HG03196 (cell line): ENCODE data around the gene G3BP1.
"Not testable (repeated sequence)": the region's sequence is repeated elsewhere in the genome, so short reads cannot be mapped to it uniquely, and the experiment has no call there.

ENCODE experiments used
- ATAC-seq: cut with Tn5 transposase; IDR thresholded peaks from one replicate; pipeline ENCODE4 v1.9.1; 2021; ENCODE audit not compliant: unreplicated experiment

G3BP1 gene

GRCh38 chr5:151771259-151772028, at the start of gene G3BP1:
Gene G3BP1 (plus strand): TSS chr5:151771954. CDS start chr5:151786621, 14,667 bp downstream.
- peak; percentile 85 for ATAC-seq

GRCh38 chr5:151722546-151722945, 49.2 kb upstream of the G3BP1 start:
- no peak for ATAC-seq

- no peak for ATAC-seq
Measured at GRCh38 chr5:151724360-151724759, 47.4 kb upstream of the G3BP1 start.

- not testable (repeated sequence) for ATAC-seq
Measured at GRCh38 chr5:151729597-151729996, 42.2 kb upstream of the G3BP1 start.

GRCh38 chr5:151730381-151730780, 41.4 kb upstream of the G3BP1 start:
- ATAC-seq = no peak

GRCh38 chr5:151733358-151734063, 38.2 kb upstream of the G3BP1 start:
- no peak for ATAC-seq

GRCh38 chr5:151734064-151734408, 37.7 kb upstream of the G3BP1 start:
- ATAC-seq = no peak

- ATAC-seq = no peak
Measured at GRCh38 chr5:151735646-151736045, 36.1 kb upstream of the G3BP1 start.

- no peak for ATAC-seq
Measured at GRCh38 chr5:151737431-151737830, 34.3 kb upstream of the G3BP1 start.

GRCh38 chr5:151738125-151738848, 33.5 kb upstream of the G3BP1 start:
- no peak for ATAC-seq

GRCh38 chr5:151739395-151739794, 32.4 kb upstream of the G3BP1 start:
- ATAC-seq = no peak

GRCh38 chr5:151739939-151740335, 31.8 kb upstream of the G3BP1 start:
- no peak for ATAC-seq

GRCh38 chr5:151740336-151740942, 31.3 kb upstream of the G3BP1 start:
- peak; percentile 51 for ATAC-seq

- peak; percentile 10 for ATAC-seq
Measured at GRCh38 chr5:151740958-151741373, 30.8 kb upstream of the G3BP1 start.

- no peak for ATAC-seq
Measured at GRCh38 chr5:151741678-151742423, 29.9 kb upstream of the G3BP1 start.

GRCh38 chr5:151742870-151743294, 28.9 kb upstream of the G3BP1 start:
- ATAC-seq = no peak

GRCh38 chr5:151743530-151743929, 28.2 kb upstream of the G3BP1 start:
- ATAC-seq = no peak

GRCh38 chr5:151745071-151745705, 26.6 kb upstream of the G3BP1 start:
- ATAC-seq = peak; percentile 46

GRCh38 chr5:151750121-151750520, 21.6 kb upstream of the G3BP1 start:
- ATAC-seq = no peak

- ATAC-seq = no peak
Measured at GRCh38 chr5:151751091-151751490, 20.7 kb upstream of the G3BP1 start.
